Gastrocnemius medialis (tissue), 4 donors: ENCODE results near the gene EFNA5. TPM values are rescaled to one million over a fixed set of nuclear protein-coding genes. Genes with fewer than 3 reads are reported as not detected.
A peak's percentile ranks its signal among the peaks of the same experiment; 100 is the strongest.

Source experiments
- ATAC-seq, 2 donors: fragments of 150-250 bp; one replicate each; pipeline ENCODE4 v1.9.1; 2016
- DNase-seq, 2 donors: peaks; one replicate each; pipeline ENCODE4 v3.0.0-alpha.2; 2019
- H3K27ac ChIP-seq, 4 donors: fragments of 200-600 bp; sonication (generic); 1 replicate in 1 of 4; 2 replicates in 3 of 4; pipeline ENCODE4 v1.5.1; 2016 to 2018; ENCODE audit warnings: mild to moderate bottlenecking in 2 of 4, moderate library complexity in 1 of 4
- H3K27me3 ChIP-seq, 3 donors: fragments of 200-600 bp; sonication (generic) in 2 of 3; 1 replicate in 1 of 3; 2 replicates in 2 of 3; pipeline versions ENCODE4 v1.5.1 to v1.6.0; 2016 to 2019; ENCODE audit warnings: mild to moderate bottlenecking in 1 of 3, moderate library complexity in 1 of 3
- H3K36me3 ChIP-seq, 2 donors: fragments of 200-600 bp; sonication (generic) in 1 of 2; one replicate each; pipeline ENCODE4 v1.5.1; 2017 to 2018
- H3K4me1 ChIP-seq, 2 donors: fragments of 200-600 bp; sonication (generic) in 1 of 2; one replicate each; pipeline ENCODE4 v1.5.1; 2016 to 2017; ENCODE audit warnings: mild to moderate bottlenecking in 2 of 2
- H3K4me3 ChIP-seq, 4 donors: fragments of 200-600 bp; sonication (generic) in 3 of 4; 1 replicate in 1 of 4; 2 replicates in 3 of 4; pipeline ENCODE4 v1.5.1; 2016 to 2019; ENCODE audit warnings: mild to moderate bottlenecking in 2 of 4
- H3K9me3 ChIP-seq, 3 donors: fragments of 200-600 bp; sonication (generic) in 2 of 3; 1 replicate in 1 of 3; 2 replicates in 2 of 3; pipeline ENCODE4 v1.5.1; 2016 to 2019
- CTCF ChIP-seq, 5 experiments: fragments of 450-650 bp in 3 of 5; fragments of 200-600 bp in 2 of 5; sonication (generic) in 2 of 5; IDR thresholded peaks in 4 of 5; conservative IDR thresholded peaks in 1 of 5; 1 replicate in 4 of 5; 2 replicates in 1 of 5; pipeline ENCODE4 v1.5.1; 2016 to 2019; ENCODE audit warnings: antibody characterized with exemption in 5 of 5, mild to moderate bottlenecking in 3 of 5, moderate library complexity in 3 of 5
- POLR2A ChIP-seq, 2 donors: fragments of 450-650 bp; IDR thresholded peaks; one replicate each; pipeline ENCODE4 v1.6.1; 2017; ENCODE audit warnings: antibody characterized with exemption in 2 of 2, mild to moderate bottlenecking in 2 of 2, moderate library complexity in 2 of 2
- in situ Hi-C, 4 donors: fragments of 200-750 bp; cut with MboI; loops; one replicate each; pipeline versions ENCODE4 v1.15.0 to v1.8.0; 2017; ENCODE audit warnings: low sequenced_read_pairs in 4 of 4
- intact Hi-C: fragments of 100-400 bp; cut with DNase I; formaldehyde crosslinking; loops from one replicate; pipeline ENCODE4 v1.15.1; 2023; ENCODE audit warnings: low total_unique reads
- total RNA-seq, 4 donors: library from RNA; depleted of rRNA; stranded (reverse); fragments of >200 nt; gene quantifications; one replicate each; pipeline versions ENCODE4 v1.1.0 to v1.2.3, GENCODE V29; 2016

Gene EFNA5
- under 1 TPM in 3 of 4 donors, not detected in 1; 0.15 to 0.62 (median 0.20) TPM for total RNA-seq

- H3K27ac ChIP-seq: peak within 1 kb of the TSS in 2 of 4 donors; percentile 44 to 54
- no peaks in the 10 kb centered on the region for H3K9me3 ChIP-seq
- no peak for DNase-seq
- no peaks in the 10 kb centered on the region for H3K36me3 ChIP-seq
- H3K27me3 ChIP-seq: peaks cover 4 to 11% (median 5%) of the 10 kb centered on the region in 3 donors
- H3K4me1 ChIP-seq: peaks cover 10 to 27% of the 10 kb centered on the region in 2 donors
- peak in 1 of 2 donors; percentile 16 for ATAC-seq
- in situ Hi-C loops (no loop called here), intact Hi-C loops (loop anchor here (5.0 to 10.0 kb wide), 3 partner anchors 129 to 1396 kb away; no protein-coding TSS in a partner anchor)
- peak within 1 kb of the TSS; percentile 57 to 74 (median 67) for H3K4me3 ChIP-seq
- TF ChIP-seq CTCF (IDR thresholded peaks at IDR 0.05 in 4 of 5, conservative IDR thresholded peaks at IDR 0.05 in 1 of 5): no peak
- TF ChIP-seq POLR2A (IDR thresholded peaks at IDR 0.05): no peak
Observed at GRCh38 chr5:107670932-107671741, at the start of gene EFNA5. Gene EFNA5 (minus strand): TSS chr5:107670937.

- Histone ChIP-seq H3K36me3 (no peaks in the 10 kb centered on the region), H3K9me3 (no peaks in the 10 kb centered on the region), H3K4me3 (no peak overlapping the region), H3K27me3 (no peaks in the 10 kb centered on the region), H3K4me1 (no peaks in the 10 kb centered on the region), H3K27ac (no peak overlapping the region)
- DNase-seq: no peak
- TF ChIP-seq CTCF (IDR thresholded peaks at IDR 0.05 in 4 of 5, conservative IDR thresholded peaks at IDR 0.05 in 1 of 5) (no peak), POLR2A (IDR thresholded peaks at IDR 0.05) (no peak)
- no peak for ATAC-seq
- in situ Hi-C loops: no loop called here
- intact Hi-C loops: no loop called here
Observed at GRCh38 chr5:107719034-107719606, 48.4 kb upstream of the EFNA5 start.

GRCh38 chr5:107717816-107718215, 47.1 kb upstream of the EFNA5 start:
- TF ChIP-seq POLR2A (IDR thresholded peaks at IDR 0.05): no peak
- TF ChIP-seq CTCF (IDR thresholded peaks at IDR 0.05 in 4 of 5, conservative IDR thresholded peaks at IDR 0.05 in 1 of 5): no peak
- H3K36me3 ChIP-seq: no peaks in the 10 kb centered on the region
- H3K27me3 ChIP-seq: no peaks in the 10 kb centered on the region
- in situ Hi-C loops (no loop called here), intact Hi-C loops (no loop called here)
- no peak overlapping the region for H3K4me3 ChIP-seq
- no peak overlapping the region for H3K27ac ChIP-seq
- ATAC-seq: no peak
- no peak for DNase-seq
- H3K4me1 ChIP-seq: no peaks in the 10 kb centered on the region
- no peaks in the 10 kb centered on the region for H3K9me3 ChIP-seq

GRCh38 chr5:107713228-107713627, 42.5 kb upstream of the EFNA5 start:
- Histone ChIP-seq H3K4me1 (no peaks in the 10 kb centered on the region), H3K9me3 (no peaks in the 10 kb centered on the region), H3K36me3 (no peaks in the 10 kb centered on the region), H3K4me3 (no peak overlapping the region), H3K27me3 (no peaks in the 10 kb centered on the region), H3K27ac (no peak overlapping the region)
- no peak for TF ChIP-seq CTCF (IDR thresholded peaks at IDR 0.05 in 4 of 5, conservative IDR thresholded peaks at IDR 0.05 in 1 of 5)
- TF ChIP-seq POLR2A (IDR thresholded peaks at IDR 0.05): no peak
- in situ Hi-C loops: no loop called here
- no peak for DNase-seq
- intact Hi-C loops: no loop called here
- no peak for ATAC-seq
